ENCODE measurements around the gene TMEM215.
"Not testable (repeated sequence)": the region's sequence is repeated elsewhere in the genome, so short reads cannot be mapped to it uniquely, and the experiment has no call there.

DNA sequence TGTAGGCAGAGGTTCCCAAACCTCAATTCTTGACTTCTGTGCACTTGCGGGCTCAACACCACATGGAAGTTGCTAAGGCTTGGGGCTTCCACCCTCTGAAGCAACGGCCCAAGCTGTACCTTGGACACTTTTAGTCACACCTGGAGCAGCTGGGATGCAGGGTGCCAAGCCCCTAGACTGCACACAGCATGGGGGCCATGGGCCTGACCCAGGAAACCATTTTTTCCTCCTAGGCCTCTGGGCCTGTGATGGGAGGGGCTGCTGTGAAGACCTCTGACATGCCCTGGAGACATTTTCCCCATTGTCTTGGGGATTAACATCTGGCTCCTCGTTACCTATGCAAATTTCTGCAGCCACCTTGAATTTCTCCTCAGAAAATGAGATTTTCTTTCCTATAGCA, 12.7 kb downstream of the TMEM215 start:
- TF ChIP-seq, protein P1, sequence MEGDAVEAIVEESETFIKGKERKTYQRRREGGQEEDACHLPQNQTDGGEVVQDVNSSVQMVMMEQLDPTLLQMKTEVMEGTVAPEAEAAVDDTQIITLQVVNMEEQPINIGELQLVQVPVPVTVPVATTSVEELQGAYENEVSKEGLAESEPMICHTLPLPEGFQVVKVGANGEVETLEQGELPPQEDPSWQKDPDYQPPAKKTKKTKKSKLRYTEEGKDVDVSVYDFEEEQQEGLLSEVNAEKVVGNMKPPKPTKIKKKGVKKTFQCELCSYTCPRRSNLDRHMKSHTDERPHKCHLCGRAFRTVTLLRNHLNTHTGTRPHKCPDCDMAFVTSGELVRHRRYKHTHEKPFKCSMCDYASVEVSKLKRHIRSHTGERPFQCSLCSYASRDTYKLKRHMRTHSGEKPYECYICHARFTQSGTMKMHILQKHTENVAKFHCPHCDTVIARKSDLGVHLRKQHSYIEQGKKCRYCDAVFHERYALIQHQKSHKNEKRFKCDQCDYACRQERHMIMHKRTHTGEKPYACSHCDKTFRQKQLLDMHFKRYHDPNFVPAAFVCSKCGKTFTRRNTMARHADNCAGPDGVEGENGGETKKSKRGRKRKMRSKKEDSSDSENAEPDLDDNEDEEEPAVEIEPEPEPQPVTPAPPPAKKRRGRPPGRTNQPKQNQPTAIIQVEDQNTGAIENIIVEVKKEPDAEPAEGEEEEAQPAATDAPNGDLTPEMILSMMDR (IDR thresholded peaks at IDR 0.05), result not testable (repeated sequence)
- not testable (repeated sequence) for TF ChIP-seq POLR2A (IDR thresholded peaks at IDR 0.05)
